NCI-H526 (cell line): ENCODE results near the gene ERFL.

Source experiments
- DNase-seq, 2 experiments: peaks; one replicate each; lab custom pipeline; 2025; lab: John Stamatoyannopoulos, UW

ERFL gene

GRCh38 chr19:41859618-41860418 lies 68.4 kb downstream of the ERFL start, which contains the start of gene RPS19:
RPS19 (plus strand) TSS chr19:41860255; CDS start chr19:41860775, 520 bp downstream.
- peak; percentile 99 to 100 for DNase-seq

DNA sequence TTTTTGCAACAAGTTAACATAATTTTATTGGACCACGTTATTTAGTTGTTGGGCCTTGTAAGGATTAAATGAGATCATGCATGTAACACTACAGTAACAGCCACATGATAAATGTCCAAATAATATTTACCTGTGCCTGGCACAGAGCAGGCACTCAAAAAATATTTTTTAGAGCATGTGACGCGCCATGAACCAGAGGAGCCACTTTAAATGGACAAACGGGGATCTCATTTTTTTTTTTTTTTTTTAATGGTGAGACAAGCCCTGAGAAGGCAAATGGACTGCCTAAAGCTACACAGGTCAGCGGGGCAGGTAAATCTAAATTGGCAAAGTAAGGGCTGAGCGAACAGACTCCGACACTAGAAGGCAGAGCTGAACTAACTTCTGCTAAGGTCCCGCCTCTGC lies 69.0 kb downstream of the ERFL start:
- no peak for DNase-seq
